Measurements from ENCODE around the gene PERCC1.
"Not testable (repeated sequence)": the region's sequence is repeated elsewhere in the genome, so short reads cannot be mapped to it uniquely, and the experiment has no call there.

PERCC1 gene

DNA sequence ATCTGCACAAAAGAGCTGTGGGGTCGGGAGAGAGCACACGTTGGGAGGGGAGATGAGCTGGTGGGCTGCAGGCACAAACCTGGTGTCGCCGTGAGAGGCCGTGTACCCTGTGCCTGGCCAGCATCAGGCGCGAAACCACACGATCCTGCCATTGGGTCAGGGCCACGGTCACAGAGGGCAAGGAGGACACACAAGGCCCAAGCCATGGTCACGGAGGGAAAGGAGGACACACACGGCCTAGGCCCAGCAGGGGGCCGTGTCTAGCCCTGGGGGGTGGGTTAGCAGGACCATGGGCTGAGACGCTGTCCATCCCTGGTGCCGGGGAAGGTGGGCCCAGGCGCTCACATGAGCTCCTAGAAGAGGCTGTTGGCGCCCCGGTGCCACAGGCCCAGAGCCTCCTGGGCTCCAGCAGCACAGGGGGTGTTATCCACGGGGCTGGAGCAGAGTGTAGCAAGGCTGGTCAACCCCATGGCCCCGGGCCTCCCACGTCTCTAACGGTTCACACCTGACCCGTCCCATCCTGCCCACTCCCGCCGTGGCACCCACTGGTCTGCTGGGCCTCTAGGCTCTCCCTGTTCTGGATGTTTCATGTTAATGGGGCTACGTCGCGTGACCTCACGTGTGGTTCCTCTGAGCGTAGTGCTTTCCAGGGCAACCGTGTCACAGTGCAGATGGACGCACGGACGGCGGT, 21.0 kb downstream of the PERCC1 start:
- no peak for DNase-seq

DNA sequence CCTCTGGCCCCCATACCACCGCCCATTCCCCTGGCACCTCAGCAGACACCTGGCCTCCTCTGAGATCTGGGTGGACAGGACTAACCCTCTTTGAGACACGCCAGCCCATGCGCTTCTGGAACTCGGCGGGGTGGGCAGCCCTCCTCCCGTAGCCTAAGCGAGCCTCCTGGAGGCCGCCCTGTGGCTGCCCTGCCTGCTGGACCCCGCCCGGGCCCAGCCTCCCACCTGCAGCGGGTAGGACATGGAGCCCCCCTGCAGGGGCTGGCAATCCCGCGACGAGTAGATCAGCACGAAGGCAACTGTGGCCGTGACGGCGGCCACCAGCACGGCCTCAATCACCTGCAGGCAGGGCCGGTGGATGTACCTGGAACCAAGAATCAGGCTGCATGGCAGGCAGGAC, 21.7 kb downstream of the PERCC1 start:
- DNase-seq: no peak

DNA sequence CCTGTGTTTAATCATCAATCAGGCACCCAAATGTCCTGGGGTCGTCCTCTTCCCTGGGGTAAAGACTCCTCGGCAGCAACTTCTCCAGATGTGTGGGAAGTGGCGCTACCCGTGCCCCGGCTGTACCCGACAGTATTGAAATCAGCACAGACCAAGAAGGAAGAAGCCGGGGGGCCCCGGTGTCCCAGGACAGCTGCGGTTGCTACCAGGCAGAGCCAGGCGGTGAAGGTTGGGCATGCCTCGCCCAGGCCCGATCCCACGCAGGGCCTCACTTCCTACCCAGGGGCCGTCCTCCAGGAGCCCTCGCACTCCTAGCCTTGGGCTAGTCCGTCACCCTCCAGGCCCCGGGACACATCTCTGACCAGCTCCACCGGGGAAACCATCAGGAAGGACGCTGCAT, 22.4 kb downstream of the PERCC1 start:
- DNase-seq: no peak

DNA sequence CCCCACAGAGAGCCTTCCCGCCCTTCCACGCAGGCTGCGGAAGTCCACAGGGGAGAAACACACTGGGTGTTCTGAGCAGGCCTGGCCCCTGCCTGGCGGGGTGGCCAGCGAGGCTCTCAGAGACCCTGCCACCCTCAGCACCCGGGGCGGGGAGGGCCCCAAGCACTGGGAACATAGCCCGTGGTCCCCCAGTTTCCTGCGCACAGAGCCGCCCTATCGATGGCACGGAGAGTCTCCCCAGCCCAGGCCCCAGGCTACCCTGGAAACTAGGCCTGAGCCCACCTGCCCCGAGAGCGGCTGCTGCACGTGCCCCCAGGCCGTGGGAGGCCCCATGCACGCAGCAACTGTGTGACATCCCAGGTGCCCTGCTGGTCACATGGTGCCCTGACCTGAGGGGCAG, 23.7 kb downstream of the PERCC1 start:
- no peak for DNase-seq

DNA sequence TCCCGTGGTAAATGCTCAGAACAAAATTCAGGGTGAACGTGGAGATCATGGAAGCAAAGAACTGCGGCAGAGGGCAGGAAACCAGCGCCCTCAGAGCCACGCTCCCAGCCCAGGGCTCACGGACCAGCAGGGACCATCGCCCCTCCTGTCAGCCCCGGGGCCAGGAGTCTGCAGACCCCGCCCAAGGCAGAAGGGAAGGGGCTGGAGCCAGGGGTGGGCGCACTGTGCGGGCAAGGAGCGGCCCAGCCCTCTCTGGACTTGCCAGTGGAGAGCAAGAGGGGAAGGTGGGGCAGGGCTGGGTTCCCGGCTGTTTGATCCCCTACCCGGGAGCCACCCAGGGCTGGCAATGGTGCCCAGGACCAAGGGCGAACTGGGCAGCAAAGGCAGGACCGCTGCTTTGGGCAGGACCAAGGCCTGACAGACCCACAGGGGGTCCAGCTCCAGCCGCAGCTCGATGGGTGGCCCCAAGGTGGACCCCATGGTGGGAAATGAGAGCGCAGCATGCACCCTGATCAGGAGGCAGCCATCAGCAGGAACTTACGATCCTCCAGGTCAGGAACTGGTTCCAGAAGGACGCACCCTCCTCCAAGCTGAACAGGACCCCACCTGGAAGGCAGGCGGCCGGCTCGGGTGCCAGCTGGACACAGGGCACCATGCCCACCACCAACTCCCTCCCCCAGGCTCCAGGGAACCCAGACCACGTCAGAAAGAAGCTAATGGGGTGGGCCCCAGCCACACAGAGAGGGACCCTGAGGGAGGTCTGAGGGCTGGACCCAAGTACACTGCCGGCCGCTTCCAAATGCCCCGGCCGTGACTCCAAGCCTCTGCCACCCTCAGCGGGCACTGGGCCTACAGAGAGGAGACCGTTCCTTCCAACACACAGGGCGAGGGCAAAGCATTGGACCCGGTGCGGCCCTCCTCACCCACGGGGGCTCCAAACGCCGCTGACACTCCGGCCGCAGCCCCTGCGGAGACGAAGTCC, 24.6 kb downstream of the PERCC1 start:
- DNase-seq: no peak

DNA sequence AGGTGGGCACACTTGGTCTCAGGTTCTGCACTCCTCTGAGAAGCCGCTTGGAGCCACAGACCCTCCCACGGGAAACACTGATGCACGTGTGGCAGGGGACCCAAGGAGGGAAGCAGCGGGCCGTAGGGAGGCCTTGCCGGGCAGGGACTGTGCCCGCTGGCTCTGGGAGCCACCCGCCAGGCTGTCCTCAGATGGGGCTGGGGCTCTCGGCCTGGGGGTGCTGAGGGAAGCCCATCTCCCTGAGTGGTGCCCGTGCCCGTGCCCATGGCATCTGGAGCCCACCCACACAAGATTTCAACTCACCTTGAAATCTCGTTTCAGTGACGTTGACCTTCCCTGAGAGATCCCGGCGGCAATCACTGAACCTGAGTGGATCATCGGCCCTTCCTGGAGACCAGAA, 26.1 kb downstream of the PERCC1 start:
- no peak for DNase-seq

DNA sequence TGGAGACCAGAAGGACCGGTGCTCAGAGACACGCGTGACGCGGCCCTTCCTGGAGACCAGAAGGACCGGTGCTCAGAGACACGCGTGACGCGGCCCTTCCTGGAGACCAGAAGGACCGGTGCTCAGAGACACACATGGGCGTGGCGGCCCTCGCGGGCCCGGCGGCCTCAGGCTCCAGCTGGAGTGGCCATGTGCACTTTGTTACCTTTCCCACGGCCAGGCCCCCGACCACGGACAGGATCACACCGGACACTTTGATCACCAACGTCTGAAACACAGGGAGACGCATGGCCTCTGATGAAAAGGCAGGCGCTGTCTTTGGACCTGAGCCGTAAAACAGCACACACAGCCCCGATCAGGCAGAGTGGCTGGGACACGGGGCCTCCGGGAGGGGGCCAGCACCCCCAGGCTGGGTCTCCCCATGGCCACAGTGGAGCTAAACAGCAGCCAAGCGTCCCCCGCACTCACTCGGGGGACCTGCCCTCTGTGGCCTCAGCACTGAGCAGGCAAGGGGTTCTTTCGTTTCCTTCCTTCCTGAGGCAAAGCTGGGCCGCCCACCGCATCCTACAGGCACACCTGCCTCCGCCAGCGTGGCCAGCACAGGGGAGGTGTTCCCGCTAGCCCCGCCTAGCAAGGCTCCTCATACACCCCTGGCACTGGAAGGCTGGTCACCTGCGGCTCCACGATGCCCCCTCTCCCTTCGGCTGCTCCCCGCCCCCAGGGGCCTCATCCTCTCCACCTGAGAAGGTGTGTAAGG, 26.8 kb downstream of the PERCC1 start:
- DNase-seq: no peak

DNA sequence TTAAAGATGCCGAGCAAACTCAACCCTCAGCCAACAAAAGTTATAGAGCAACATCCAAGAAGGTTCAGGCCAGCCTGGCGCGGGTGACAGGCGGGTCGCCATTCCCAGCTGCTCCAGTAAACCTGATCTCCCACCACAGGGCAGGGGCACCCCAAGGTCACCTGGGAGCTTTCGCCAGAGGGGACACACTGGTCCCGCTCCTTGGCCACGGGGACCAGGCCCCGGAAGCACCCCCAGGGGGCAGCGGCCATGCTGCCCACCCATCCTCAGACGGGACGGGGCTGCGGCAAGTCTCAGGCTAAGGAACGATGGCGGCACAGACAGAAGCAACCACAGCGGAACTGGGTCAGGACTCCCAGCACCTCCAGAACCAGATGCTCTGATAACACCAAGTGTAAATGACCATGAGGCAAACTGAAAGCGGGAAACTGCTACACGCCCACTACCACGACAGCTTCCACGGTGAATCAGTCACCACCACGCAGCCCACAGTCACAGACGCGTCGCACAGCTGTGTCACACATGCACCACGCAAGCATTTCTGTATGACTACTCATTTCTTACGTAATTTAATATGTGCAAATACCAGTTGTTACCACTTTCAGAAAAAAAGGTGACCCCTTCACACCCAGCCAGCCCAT, 27.6 kb downstream of the PERCC1 start:
- DNase-seq: no peak

DNA sequence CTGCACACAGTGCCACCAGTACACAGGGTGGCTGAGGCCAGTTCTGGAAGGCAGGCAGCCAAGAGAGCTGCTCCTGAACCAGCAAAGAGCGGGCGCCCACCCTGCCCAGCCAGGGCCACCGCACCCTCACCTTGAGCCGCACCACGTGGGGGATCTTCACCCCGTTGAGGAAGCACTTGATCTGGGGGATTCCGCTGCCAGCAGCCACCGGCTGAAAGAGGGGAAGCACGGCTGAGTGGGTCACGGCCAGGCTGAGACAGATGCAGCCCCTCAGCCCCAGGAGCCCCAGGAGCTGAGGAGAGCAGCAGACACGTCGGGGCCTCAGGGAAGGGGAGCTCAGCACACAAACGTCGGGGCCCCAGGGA, 28.1 kb downstream of the PERCC1 start:
- no peak for DNase-seq

DNA sequence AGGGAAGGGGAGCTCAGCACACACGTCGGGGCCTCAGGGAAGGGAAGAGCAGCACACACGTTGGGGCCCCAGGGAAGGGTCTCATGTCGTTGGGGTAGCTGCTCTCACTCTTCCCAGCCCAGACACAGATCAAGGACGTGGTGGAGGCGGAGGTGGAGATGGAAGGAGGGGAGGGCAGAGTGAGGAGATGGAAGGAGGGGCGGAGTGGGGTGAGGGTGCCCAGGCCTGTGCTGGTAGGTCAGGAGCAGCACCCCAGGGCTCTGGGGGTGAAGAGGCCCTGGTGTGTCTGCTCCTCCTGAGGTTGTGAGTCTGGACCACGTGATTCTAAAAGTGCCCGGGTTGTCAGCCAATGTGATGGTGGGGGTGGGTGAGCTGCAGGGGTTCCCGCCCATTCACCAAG, 29.1 kb downstream of the PERCC1 start:
- DNase-seq: no peak

DNA sequence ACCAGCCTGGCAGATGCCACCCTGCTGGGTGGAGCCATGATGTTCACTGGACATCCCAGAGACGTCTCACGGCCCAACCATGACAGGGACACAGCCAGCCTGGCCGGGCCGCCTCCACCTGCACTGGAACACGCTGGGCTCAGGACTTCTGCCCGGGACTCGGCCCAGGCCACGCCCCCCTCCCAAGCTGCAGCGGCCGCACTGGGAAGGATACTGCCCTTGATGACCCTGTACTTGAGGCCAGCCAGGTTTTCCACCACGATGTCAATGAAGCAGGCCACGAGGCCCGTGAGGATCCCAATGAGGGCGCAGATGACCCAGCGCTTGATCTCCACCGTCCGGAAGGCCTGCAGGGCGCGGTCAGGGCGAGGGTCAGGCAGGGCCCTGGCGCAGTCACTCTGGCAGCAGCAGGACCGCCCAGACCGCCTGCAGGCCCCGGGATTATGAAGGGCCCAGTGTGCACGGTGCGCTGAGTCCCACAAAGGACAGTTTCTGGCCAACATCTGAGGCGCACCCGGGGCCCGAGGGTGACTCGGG, 29.8 kb downstream of the PERCC1 start:
- no peak for DNase-seq

DNA sequence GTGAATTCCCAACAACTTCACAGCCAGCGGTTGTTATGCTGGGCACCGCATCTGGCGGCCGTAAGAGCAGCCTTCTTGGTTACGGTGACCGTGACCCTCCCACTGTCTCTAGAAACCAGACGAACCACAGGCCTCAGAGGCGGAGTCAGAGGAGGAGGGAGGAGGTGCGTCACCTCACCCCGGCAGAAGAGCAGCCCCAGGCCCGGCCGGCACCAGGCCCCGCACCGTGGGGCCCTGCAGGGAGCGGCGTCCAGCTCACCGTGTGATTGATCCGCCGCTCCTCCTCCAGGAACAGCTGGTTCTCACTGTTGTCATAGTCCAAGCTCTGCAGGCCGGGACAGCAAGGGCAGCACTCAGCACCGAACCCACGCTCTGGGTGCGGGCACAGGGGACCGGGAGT, 30.3 kb downstream of the PERCC1 start:
- no peak for DNase-seq

DNA sequence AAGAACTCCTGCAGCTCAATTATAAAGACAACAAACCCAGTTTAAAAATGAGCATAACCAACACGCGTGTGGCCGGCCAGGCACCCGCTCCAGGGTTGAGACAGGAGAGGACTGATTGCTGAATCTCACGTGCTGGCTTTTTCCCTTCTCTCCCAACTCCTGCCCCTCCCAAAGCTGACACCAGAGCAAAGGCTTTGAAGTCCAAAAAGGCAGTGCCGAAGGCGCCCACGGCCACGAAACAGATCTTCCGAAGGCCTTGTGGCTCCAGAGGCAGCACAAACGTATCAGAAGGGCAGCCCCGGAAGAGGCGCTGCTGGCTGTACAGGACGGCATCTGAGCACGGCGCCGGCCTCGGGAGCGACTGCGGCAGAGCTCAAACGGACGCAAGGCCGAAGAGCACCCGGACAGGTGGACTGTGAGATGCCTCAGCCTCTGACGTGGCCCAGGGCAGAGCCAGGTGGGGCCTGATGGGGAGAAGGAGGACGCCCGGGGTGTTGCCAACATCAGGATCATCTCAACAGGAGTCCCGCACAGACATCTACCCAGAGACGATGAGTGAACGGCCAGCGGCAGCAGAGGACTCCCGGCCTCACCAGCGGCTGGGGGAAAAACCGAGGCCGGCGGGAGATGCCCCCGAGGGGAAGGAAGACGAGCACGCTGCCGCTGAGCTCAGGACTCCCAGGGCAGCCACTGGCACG, 33.5 kb downstream of the PERCC1 start:
- no peak for DNase-seq

DNA sequence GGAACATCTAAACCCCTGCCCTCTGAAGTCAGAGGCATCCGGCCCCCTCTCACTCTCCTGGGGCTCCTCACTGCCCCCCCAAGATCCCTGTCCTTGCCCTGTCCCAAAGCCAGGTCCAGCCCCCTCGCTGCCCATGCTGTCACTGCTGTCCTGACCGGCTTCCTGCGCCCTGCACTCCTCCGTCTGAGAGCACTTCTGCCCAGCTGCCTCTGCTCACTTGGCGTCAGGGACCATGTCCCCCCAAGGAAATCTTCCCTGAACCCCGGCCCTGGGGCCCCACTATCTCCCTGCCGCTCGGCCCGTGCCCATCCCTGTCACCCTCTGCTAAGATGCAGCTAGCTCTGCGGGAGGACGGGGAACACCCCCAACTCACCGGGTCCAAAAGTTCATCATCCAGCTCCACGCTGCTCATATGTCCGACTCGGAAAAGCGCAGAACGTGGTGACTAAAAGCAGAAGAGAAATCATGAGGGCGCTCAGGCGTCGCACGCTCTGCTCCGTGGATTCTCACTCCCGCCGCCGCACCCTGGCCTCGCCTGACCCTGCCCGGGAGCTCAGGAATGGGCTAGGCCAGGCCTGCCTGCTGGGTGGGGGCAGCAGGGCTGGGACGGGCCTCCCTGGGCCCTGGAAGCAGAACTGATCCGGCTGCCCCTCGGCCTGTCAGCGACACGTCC, 34.2 kb downstream of the PERCC1 start:
- no peak for DNase-seq

DNA sequence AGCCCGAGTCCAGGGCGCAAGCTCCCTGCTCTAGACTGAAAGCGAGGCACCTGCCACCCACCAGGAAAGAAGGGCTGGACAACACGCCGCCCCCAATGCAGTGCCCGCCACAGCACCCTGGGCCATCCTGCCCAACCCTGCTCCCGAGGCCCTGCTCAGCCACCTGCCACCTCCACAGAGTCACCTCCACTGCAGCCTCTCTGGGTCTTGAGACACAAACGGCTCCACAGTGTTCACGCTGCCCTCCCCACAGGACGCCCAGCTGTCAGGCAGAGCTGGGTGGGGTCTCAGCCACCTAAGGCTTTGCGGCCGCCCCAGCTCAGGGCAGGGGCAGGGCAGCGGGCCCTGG, 34.7 kb downstream of the PERCC1 start:
- no peak for DNase-seq

DNA sequence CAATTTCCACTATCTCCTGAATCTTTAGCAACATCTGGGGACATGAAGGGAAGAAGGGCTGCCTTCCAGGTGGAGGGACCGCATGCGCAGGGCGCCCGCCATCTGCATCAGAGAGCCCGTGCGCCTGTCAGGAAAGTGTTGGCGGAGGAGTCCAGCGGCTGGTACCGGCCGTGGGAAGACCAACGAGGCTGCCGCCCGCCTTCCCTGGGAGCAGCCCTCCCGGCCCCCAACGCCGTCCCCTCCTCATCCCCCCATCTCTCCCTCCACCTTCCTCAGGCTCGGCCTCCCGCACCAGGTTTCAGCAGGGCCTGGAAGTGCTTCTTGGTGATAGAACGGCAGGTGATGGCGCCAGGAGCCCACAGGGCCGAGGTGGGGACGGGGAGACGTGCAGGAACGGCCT, 35.2 kb downstream of the PERCC1 start:
- DNase-seq: no peak

DNA sequence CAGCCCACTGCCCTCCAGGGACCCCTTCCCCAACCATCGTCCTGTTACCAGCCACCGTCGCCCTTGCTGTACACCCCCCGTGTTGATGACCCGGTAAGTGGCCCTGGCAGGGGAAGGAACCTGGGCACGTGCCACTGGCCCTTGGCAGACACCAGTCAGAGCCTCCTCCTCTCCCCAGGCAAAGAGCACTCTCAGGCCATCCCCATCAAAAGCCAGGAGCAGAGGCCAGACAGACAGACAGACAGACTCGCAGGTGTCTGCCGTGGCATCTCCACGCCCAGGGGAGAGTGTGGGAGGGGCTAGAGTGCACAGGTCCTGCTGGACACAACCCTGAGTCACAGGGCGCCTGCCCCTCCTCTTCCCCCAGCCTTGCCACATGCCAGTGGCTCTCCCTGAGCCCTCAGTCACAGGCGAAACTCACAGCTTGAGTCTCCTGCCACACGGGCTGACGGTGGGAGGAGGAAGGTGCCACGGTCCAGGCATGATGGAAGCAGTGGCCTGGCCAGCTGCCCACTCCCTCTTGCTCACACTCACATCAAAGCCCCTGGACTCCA, 36.2 kb downstream of the PERCC1 start:
- no peak for DNase-seq

DNA sequence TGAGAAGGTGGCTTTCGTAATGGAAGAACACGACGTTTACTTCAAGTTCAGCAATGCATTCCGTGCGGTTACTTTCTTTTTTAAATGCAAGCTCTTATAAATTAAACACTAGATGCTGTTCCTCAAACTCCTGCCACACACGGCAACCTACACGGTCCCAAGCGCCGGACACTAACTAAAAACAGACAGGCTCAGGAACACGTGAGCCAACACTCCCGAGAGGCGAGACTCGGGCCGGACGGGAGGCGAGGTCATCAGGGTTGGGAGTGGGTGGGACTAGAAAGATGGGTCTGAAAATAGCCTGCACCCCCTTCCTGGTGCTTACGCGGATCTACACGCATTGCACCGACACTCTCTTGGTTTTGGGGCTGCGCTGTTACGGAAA, 37.5 kb downstream of the PERCC1 start:
- DNase-seq: no peak

DNA sequence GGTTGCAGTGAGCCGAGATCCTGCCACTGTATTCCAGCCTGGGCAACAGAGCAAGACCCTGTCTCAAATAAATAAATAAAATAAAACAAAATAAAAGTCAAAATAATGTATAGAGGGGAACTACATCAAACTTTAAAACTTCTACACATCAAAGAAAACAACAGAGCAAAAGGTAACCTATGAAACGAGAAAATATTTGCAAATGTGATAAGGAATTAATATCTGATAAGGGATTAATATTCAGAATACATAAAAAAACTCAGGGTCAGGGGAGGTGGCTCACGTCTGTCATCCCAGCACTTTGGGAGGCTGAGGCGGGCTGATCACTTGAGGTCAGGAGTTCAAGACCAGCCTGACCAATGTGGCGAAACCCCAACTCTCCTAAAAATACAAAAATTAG, 38.3 kb downstream of the PERCC1 start:
- not testable (repeated sequence) for DNase-seq

DNA sequence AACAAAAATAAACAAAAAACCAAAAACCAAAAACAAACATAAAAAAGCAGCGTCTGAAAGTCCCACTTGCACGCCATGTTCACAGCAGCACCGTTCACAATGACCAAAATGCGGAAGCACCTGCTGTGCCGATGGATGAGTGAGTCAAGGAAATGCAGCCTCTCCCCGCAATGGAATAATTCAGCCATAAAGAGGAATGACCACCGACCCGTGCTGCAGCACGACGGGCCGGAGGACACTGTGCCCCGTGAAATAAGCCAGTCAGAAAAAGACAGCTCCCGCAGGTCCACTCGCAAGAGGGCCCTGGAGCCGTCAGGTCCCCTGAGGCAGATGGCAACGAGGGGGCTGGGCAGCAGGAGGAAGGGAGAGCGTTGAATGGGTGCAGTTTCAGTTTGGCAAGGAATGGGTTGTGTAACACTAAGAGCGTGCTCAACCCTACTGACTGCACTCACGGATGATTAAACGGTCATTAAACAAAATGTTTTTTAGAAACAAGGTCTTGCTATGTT, 38.9 kb downstream of the PERCC1 start:
- DNase-seq: no peak

Measured in effector CD8-positive, alpha-beta T cell (primary cell).